ENCODE measurements around the gene RPUSD1.

The RPUSD1 gene

GRCh38 chr16:741986-742629 lies 46.1 kb downstream of the RPUSD1 start:
- no peak for DNase-seq

- DNase-seq = peak; percentile 92
These were observed 47.2 kb downstream of the RPUSD1 start, which contains the start of gene CIAO3 for GRCh38 chr16:740764-741505. Gene CIAO3, minus strand, starts transcription at chr16:740997. Its CDS starts 12 bp downstream, at chr16:740985.

GRCh38 chr16:740459-740763 lies 47.8 kb downstream of the RPUSD1 start:
- no peak for DNase-seq

- no peak for DNase-seq
These were observed 48.4 kb downstream of the RPUSD1 start for GRCh38 chr16:739560-740458.

GRCh38 chr16:736936-737481 lies 51.2 kb downstream of the RPUSD1 start:
- DNase-seq = no peak

- DNase-seq = no peak
These were observed 52.2 kb downstream of the RPUSD1 start for GRCh38 chr16:735982-736453.

- no peak for DNase-seq
These were observed 53.0 kb downstream of the RPUSD1 start for GRCh38 chr16:734981-735881.

Measured in CD4-positive, alpha-beta T cell treated with Interleukin-21 for 1 hour (primary cell).